ENCODE measurements around the gene ASL.
"Not testable (repeated sequence)": the region's sequence is repeated elsewhere in the genome, so short reads cannot be mapped to it uniquely, and the experiment has no call there.

ASL gene

GRCh38 chr7:66116680-66117420 is 41.2 kb downstream of the ASL start:
- in situ Hi-C loops (cut with MboI; ENCODE audit: low sequenced_read_pairs) = not testable (repeated sequence)

- in situ Hi-C loops (cut with MboI; ENCODE audit: low sequenced_read_pairs) = no loop called here
These were observed 43.0 kb downstream of the ASL start for GRCh38 chr7:66118603-66119002.

- in situ Hi-C loops (cut with MboI; ENCODE audit: low sequenced_read_pairs) = no loop called here
These were observed 43.7 kb downstream of the ASL start for GRCh38 chr7:66119245-66119850.

GRCh38 chr7:66123175-66123528 is 47.5 kb downstream of the ASL start:
- in situ Hi-C loops (cut with MboI; ENCODE audit: low sequenced_read_pairs) = no loop called here

- in situ Hi-C loops (cut with MboI; ENCODE audit: low sequenced_read_pairs) = not testable (repeated sequence)
These were observed 48.9 kb downstream of the ASL start for GRCh38 chr7:66124569-66124861.

- in situ Hi-C loops (cut with MboI; ENCODE audit: low sequenced_read_pairs) = no loop called here
These were observed 49.6 kb downstream of the ASL start for GRCh38 chr7:66125052-66125694.

- in situ Hi-C loops (cut with MboI; ENCODE audit: low sequenced_read_pairs) = not testable (repeated sequence)
These were observed 50.2 kb downstream of the ASL start for GRCh38 chr7:66125781-66126352.

GRCh38 chr7:66127172-66127571 is 51.6 kb downstream of the ASL start:
- in situ Hi-C loops (cut with MboI; ENCODE audit: low sequenced_read_pairs) = not testable (repeated sequence)

- in situ Hi-C loops (cut with MboI; ENCODE audit: low sequenced_read_pairs) = no loop called here
These were observed 63.6 kb downstream of the ASL start for GRCh38 chr7:66138994-66139752.

- in situ Hi-C loops (cut with MboI; ENCODE audit: low sequenced_read_pairs) = no loop called here
These were observed 65.3 kb downstream of the ASL start for GRCh38 chr7:66140924-66141323.

GRCh38 chr7:66142334-66142733 is 66.7 kb downstream of the ASL start:
- in situ Hi-C loops (cut with MboI; ENCODE audit: low sequenced_read_pairs) = no loop called here

- in situ Hi-C loops (cut with MboI; ENCODE audit: low sequenced_read_pairs) = no loop called here
These were observed 67.4 kb downstream of the ASL start for GRCh38 chr7:66142996-66143395.
